Caco-2 (cell line): ENCODE results near the gene LRRC49. TPM values are rescaled to one million over a fixed set of nuclear protein-coding genes. Genes with fewer than 3 reads are reported as not detected.

ENCODE experiments used
- BruUV-seq: library from RNA; stranded (reverse); fragments of 400-500 nt; replicated peaks from 2 replicates; lab custom pipeline; 2021; lab: Mats Ljungman, UMichigan
- CTCF ChIA-PET: fragments of 300-600 bp; sonication (Branson Sonifier 250); formaldehyde crosslinking; loops from one replicate; lab custom pipeline; 2022; ENCODE audit warnings: antibody characterized with exemption; lab: Charles Lee
- POLR2A ChIA-PET: fragments of 300-600 bp; sonication (Branson Sonifier 250); formaldehyde crosslinking; loops from one replicate; lab custom pipeline; 2022; ENCODE audit warnings: antibody characterized with exemption; lab: Charles Lee
- DNase-seq, 2 experiments: peaks; one replicate each; pipeline versions ENCODE4 v3.0.0 to v3.0.0-alpha.2; 2020 to 2022
- H3K27me3 ChIP-seq: replicated peaks from 2 replicates; pipeline ENCODE4 v1.6.0; 2011; ENCODE audit warnings: low read length; ENCODE audit not compliant: control insufficient read depth, insufficient read depth
- H3K36me3 ChIP-seq: 2 replicates; pipeline ENCODE4 v1.5.1; 2011; ENCODE audit warnings: low read length; ENCODE audit not compliant: control insufficient read depth, insufficient read depth
- H3K4me1 ChIP-seq: fragments of 250-450 bp; sonication (Bioruptor Pico); 2 replicates; pipeline ENCODE4 v1.5.1; 2020; ENCODE audit warnings: mild to moderate bottlenecking
- H3K4me3 ChIP-seq: 2 replicates; pipeline ENCODE4 v1.5.1; 2011; ENCODE audit warnings: low read depth, mild to moderate bottlenecking, control low read depth, low read length
- H3K9me3 ChIP-seq: fragments of 250-450 bp; sonication (Bioruptor Pico); 2 replicates; pipeline ENCODE4 v1.5.1; 2020; ENCODE audit warnings: mild to moderate bottlenecking, moderate library complexity
- H3K27ac Mint-ChIP-seq: one replicate; pipeline ENCODE4 v1.8.0; 2022; ENCODE audit warnings: mixed read lengths; ENCODE audit not compliant: unreplicated experiment
- H3K27me3 Mint-ChIP-seq: one replicate; pipeline ENCODE4 v1.8.0; 2022; ENCODE audit warnings: mixed read lengths; ENCODE audit not compliant: insufficient read depth, unreplicated experiment
- H3K36me3 Mint-ChIP-seq: one replicate; pipeline ENCODE4 v1.8.0; 2022; ENCODE audit warnings: mild to moderate bottlenecking, mixed read lengths; ENCODE audit not compliant: insufficient read depth, unreplicated experiment
- H3K4me1 Mint-ChIP-seq: one replicate; pipeline ENCODE4 v1.8.0; 2022; ENCODE audit warnings: low read depth, mixed read lengths; ENCODE audit not compliant: unreplicated experiment
- H3K4me3 Mint-ChIP-seq: one replicate; pipeline ENCODE4 v1.8.0; 2022; ENCODE audit warnings: mild to moderate bottlenecking, moderate library complexity, mixed read lengths; ENCODE audit not compliant: unreplicated experiment
- H3K9me3 Mint-ChIP-seq: one replicate; pipeline ENCODE4 v1.8.0; 2022; ENCODE audit warnings: mixed read lengths; ENCODE audit not compliant: unreplicated experiment
- CTCF ChIP-seq, 2 experiments: fragments of 200-600 bp in 1 of 2; IDR thresholded peaks; 1 replicate in 1 of 2; 2 replicates in 1 of 2; pipeline versions ENCODE4 v1.5.1 to v1.8.0; 2011 to 2022; ENCODE audit warnings: antibody characterized with exemption in 1 of 2, control low read depth in 1 of 2, inconsistent platforms in 1 of 2, low read depth in 1 of 2, low read length in 1 of 2, mild to moderate bottlenecking in 1 of 2, moderate library complexity in 1 of 2; ENCODE audit not compliant: insufficient read depth in 1 of 2, severe bottlenecking in 1 of 2, unreplicated experiment in 1 of 2
- intact Hi-C: fragments of 100-400 bp; cut with micrococcal nuclease; formaldehyde crosslinking; loops from one replicate; pipeline ENCODE4 v1.10.0; 2022; ENCODE audit not compliant: unreplicated experiment
- total RNA-seq: library from RNA; stranded (reverse); gene quantifications from 2 replicates; pipeline ENCODE4 v1.2.3, GENCODE V29; 2022

Gene LRRC49
- total RNA-seq, 1 experiment from 2014 or later, result 0.82 TPM

GRCh38 chr15:71057581-71057980, 165.0 kb downstream of the LRRC49 start:
- Mint-ChIP-seq H3K4me3 (no peak overlapping the region), H3K27ac (no peak overlapping the region), H3K36me3 (no peaks in the 10 kb centered on the region), H3K9me3 (peaks cover 10% of the 10 kb centered on the region), H3K27me3 (peaks cover 11% of the 10 kb centered on the region), H3K4me1 (no peaks in the 10 kb centered on the region)
- Histone ChIP-seq H3K4me3 (no peak overlapping the region), H3K4me1 (no peaks in the 10 kb centered on the region), H3K27me3 (no peaks in the 10 kb centered on the region), H3K9me3 (0 out of 2 replicates have a peak, but pooled peaks cover 3% of the 10 kb centered on the region), H3K36me3 (no peaks in the 10 kb centered on the region)
- ChIA-PET CTCF (no interaction called here), POLR2A (no interaction called here)
- no peak for TF ChIP-seq CTCF (IDR thresholded peaks at IDR 0.05; ENCODE audit: insufficient read depth in 1 of 2, low read depth in 1 of 2, low read length in 1 of 2, severe bottlenecking in 1 of 2, unreplicated experiment in 1 of 2)
- intact Hi-C loops, result no loop called here
- no TSS peak for BruUV-seq
- no peak for DNase-seq

GRCh38 chr15:71060983-71061382, 168.4 kb downstream of the LRRC49 start:
- POLR2A ChIA-PET, result no interaction called here
- no peaks in the 10 kb centered on the region for H3K4me1 ChIP-seq
- no peak overlapping the region for H3K27ac Mint-ChIP-seq
- peaks cover 6% of the 10 kb centered on the region for H3K27me3 Mint-ChIP-seq
- no peak for TF ChIP-seq CTCF (IDR thresholded peaks at IDR 0.05; ENCODE audit: insufficient read depth in 1 of 2, low read depth in 1 of 2, low read length in 1 of 2, severe bottlenecking in 1 of 2, unreplicated experiment in 1 of 2)
- H3K4me1 Mint-ChIP-seq, result no peaks in the 10 kb centered on the region
- CTCF ChIA-PET, result no interaction called here
- no peaks in the 10 kb centered on the region for H3K36me3 ChIP-seq
- H3K27me3 ChIP-seq, result no peaks in the 10 kb centered on the region
- 0 out of 2 replicates have a peak, but pooled peaks cover 3% of the 10 kb centered on the region for H3K9me3 ChIP-seq
- peaks cover 10% of the 10 kb centered on the region for H3K9me3 Mint-ChIP-seq
- DNase-seq, result no peak
- intact Hi-C loops, result no loop called here
- H3K4me3 ChIP-seq, result no peak overlapping the region
- no peaks in the 10 kb centered on the region for H3K36me3 Mint-ChIP-seq
- H3K4me3 Mint-ChIP-seq, result no peak overlapping the region
- BruUV-seq, result no TSS peak

- intact Hi-C loops, result no loop called here
- Mint-ChIP-seq H3K4me1 (no peaks in the 10 kb centered on the region), H3K36me3 (no peaks in the 10 kb centered on the region), H3K4me3 (no peak overlapping the region), H3K9me3 (no peaks in the 10 kb centered on the region), H3K27ac (no peak overlapping the region), H3K27me3 (peaks cover 4% of the 10 kb centered on the region)
- ChIA-PET CTCF (no interaction called here), POLR2A (no interaction called here)
- no peaks in the 10 kb centered on the region for H3K9me3 ChIP-seq
- TF ChIP-seq CTCF (IDR thresholded peaks at IDR 0.05; ENCODE audit: insufficient read depth in 1 of 2, low read depth in 1 of 2, low read length in 1 of 2, severe bottlenecking in 1 of 2, unreplicated experiment in 1 of 2), result no peak
- H3K4me1 ChIP-seq, result no peaks in the 10 kb centered on the region
- no peaks in the 10 kb centered on the region for H3K36me3 ChIP-seq
- no peaks in the 10 kb centered on the region for H3K27me3 ChIP-seq
- DNase-seq, result no peak
- H3K4me3 ChIP-seq, result no peak overlapping the region
- no TSS peak for BruUV-seq
These were observed 174.4 kb downstream of the LRRC49 start for GRCh38 chr15:71066983-71067382.
